Retinal pigment epithelial cell (primary cell): ENCODE data around the gene MFAP4.

Source experiments
- DNase-seq: peaks from one replicate; pipeline ENCODE4 v3.0.0-alpha.2; 2010; ENCODE audit warnings: low read depth
- H3K4me3 ChIP-seq: 2 replicates; pipeline ENCODE4 v1.5.1; 2011; ENCODE audit warnings: mild to moderate bottlenecking, low read length, control low read depth, moderate library complexity
- CTCF ChIP-seq: conservative IDR thresholded peaks from 2 replicates; pipeline ENCODE4 v1.5.1; 2011; ENCODE audit warnings: low read depth, low read length, control low read depth, inconsistent platforms

The MFAP4 gene

GRCh38 chr17:19374136-19374535, 12.9 kb downstream of the MFAP4 start:
- no peak for DNase-seq
- H3K4me3 ChIP-seq: no peak overlapping the region
- TF ChIP-seq CTCF: no peak

- no peak overlapping the region for H3K4me3 ChIP-seq
- TF ChIP-seq CTCF: no peak
- no peak for DNase-seq
These were observed 14.0 kb downstream of the MFAP4 start for GRCh38 chr17:19372866-19373504.

- no peak for DNase-seq
- no peak for TF ChIP-seq CTCF
- no peak overlapping the region for H3K4me3 ChIP-seq
These were observed 14.6 kb downstream of the MFAP4 start for GRCh38 chr17:19372439-19372838.

GRCh38 chr17:19372011-19372370, 15.0 kb downstream of the MFAP4 start:
- no peak overlapping the region for H3K4me3 ChIP-seq
- TF ChIP-seq CTCF: no peak
- DNase-seq: no peak

GRCh38 chr17:19371259-19372010, 15.6 kb downstream of the MFAP4 start:
- DNase-seq: no peak
- no peak overlapping the region for H3K4me3 ChIP-seq
- TF ChIP-seq CTCF: no peak

- no peak for TF ChIP-seq CTCF
- H3K4me3 ChIP-seq: no peak overlapping the region
- no peak for DNase-seq
These were observed 16.5 kb downstream of the MFAP4 start for GRCh38 chr17:19370493-19370960.
